Endothelial cell (in vitro differentiated cells): ENCODE data around the gene ZNF444. TPM values are rescaled to one million over a fixed set of nuclear protein-coding genes. Genes with fewer than 3 reads are reported as not detected.

ENCODE experiments used
- DNase-seq: peaks from one replicate; pipeline ENCODE4 v3.0.0; 2021; ENCODE audit warnings: low spot score
- H3K27ac Mint-ChIP-seq: one replicate; pipeline ENCODE4 v1.8.0; 2021; ENCODE audit warnings: mixed read lengths, inconsistent platforms; ENCODE audit not compliant: unreplicated experiment
- H3K27me3 Mint-ChIP-seq: one replicate; pipeline ENCODE4 v1.8.0; 2021; ENCODE audit warnings: mild to moderate bottlenecking, moderate library complexity, mixed read lengths, inconsistent platforms; ENCODE audit not compliant: unreplicated experiment
- H3K36me3 Mint-ChIP-seq: one replicate; pipeline ENCODE4 v1.8.0; 2021; ENCODE audit warnings: mild to moderate bottlenecking, low read depth, mixed read lengths, inconsistent platforms; ENCODE audit not compliant: unreplicated experiment
- H3K4me1 Mint-ChIP-seq: one replicate; pipeline ENCODE4 v1.8.0; 2021; ENCODE audit warnings: mild to moderate bottlenecking, mixed read lengths, inconsistent platforms; ENCODE audit not compliant: unreplicated experiment
- H3K4me3 Mint-ChIP-seq: one replicate; pipeline ENCODE4 v1.8.0; 2021; ENCODE audit warnings: mild to moderate bottlenecking, mixed read lengths, inconsistent platforms; ENCODE audit not compliant: unreplicated experiment
- H3K9me3 Mint-ChIP-seq: one replicate; pipeline ENCODE4 v1.8.0; 2021; ENCODE audit warnings: mixed read lengths, inconsistent platforms; ENCODE audit not compliant: unreplicated experiment
- CTCF ChIP-seq: fragments of 200-600 bp; sonication (generic); IDR thresholded peaks from one replicate; pipeline ENCODE4 v1.5.0; 2021; ENCODE audit warnings: antibody characterized with exemption; ENCODE audit not compliant: unreplicated experiment
- total RNA-seq: library from RNA; stranded (reverse); fragmentation: NEBNext Ultra II Directional; extraction: Animal tissue kit (Norgen Biotek cat#: 25700); gene quantifications from one replicate; pipeline ENCODE4 v1.2.1, GENCODE V29; 2021; ENCODE audit not compliant: unreplicated experiment

ZNF444 gene
- total RNA-seq, 1 donor from 2014 or later, result 40.8 TPM

DNA sequence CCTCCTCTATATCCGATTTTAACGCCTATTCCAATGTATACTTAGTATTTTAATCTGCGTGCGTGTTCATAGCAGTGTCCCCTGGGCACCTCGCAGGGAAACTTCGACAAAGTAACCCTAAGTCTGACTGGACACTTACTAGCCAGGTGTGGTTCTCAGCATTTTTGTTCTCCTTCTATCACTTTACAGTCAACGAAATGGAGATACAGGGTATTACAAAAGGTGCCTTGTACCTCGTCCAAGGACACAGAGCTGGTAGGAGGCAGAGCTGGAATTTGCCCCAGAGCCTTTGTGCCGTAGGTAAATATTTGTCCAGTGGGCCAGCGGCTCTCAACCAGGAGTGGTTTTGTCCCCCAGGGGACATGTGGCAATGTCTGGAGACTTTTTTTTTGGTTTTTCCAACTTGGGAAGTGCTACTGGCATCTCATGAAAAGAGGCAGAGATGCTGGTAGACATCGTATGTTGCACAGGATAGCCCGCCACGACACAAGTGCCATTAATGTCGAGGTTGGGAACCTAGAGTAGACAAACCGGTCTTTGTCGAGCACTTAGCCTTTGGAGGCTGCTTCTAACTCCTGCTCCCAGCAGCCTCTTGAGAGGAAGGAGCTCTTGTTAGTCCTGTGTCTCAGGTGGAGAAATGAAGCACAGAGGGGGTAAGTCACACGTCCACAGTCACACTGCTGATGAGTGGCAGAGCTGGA, 1.1 kb downstream of the ZNF444 start:
- no peak for DNase-seq
- Mint-ChIP-seq H3K27me3 (peaks cover 11% of the 10 kb centered on the region), H3K4me3 (peak overlapping the region; percentile 84), H3K9me3 (no peaks in the 10 kb centered on the region), H3K36me3 (peaks cover 6% of the 10 kb centered on the region), H3K4me1 (peaks cover 15% of the 10 kb centered on the region), H3K27ac (no peak overlapping the region)
- no peak for TF ChIP-seq CTCF

- Mint-ChIP-seq H3K36me3 (peaks cover 6% of the 10 kb centered on the region), H3K9me3 (no peaks in the 10 kb centered on the region), H3K4me3 (no peak overlapping the region), H3K4me1 (peaks cover 15% of the 10 kb centered on the region), H3K27me3 (peaks cover 11% of the 10 kb centered on the region), H3K27ac (no peak overlapping the region)
- TF ChIP-seq CTCF, result no peak
- no peak for DNase-seq
Observed at GRCh38 chr19:56142897-56143434, 1.9 kb downstream of the ZNF444 start.

- Mint-ChIP-seq H3K36me3 (peaks cover 12% of the 10 kb centered on the region), H3K27me3 (peaks cover 11% of the 10 kb centered on the region), H3K4me3 (no peak overlapping the region), H3K27ac (no peak overlapping the region), H3K9me3 (no peaks in the 10 kb centered on the region), H3K4me1 (peaks cover 15% of the 10 kb centered on the region)
- no peak for DNase-seq
- no peak for TF ChIP-seq CTCF
Observed at GRCh38 chr19:56144376-56144775, 3.3 kb downstream of the ZNF444 start.

GRCh38 chr19:56144831-56145230, 3.7 kb downstream of the ZNF444 start:
- peaks cover 14% of the 10 kb centered on the region for H3K36me3 Mint-ChIP-seq
- H3K9me3 Mint-ChIP-seq, result no peaks in the 10 kb centered on the region

More at GRCh38 chr19:56144831-56145230, 3.7 kb downstream of the ZNF444 start:
- no peak for TF ChIP-seq CTCF
- Mint-ChIP-seq H3K27me3 (peaks cover 8% of the 10 kb centered on the region), H3K27ac (no peak overlapping the region), H3K4me3 (no peak overlapping the region), H3K4me1 (peaks cover 12% of the 10 kb centered on the region)
- no peak for DNase-seq
